OCI-LY3 (cell line): ENCODE measurements around the gene PLGRKT.

Experiments used
- EZH2phosphoT487 ChIP-seq: fragments of 200-600 bp; shearing (Covaris generic); IDR thresholded peaks from 2 replicates; pipeline ENCODE4 v1.6.1; 2018; ENCODE audit warnings: antibody characterized with exemption, mixed run types, low read depth
- TF ChIP-seq, protein P1 (sequence below): fragments of 200-600, 300-600 bp; sonication (generic); IDR thresholded peaks from 2 replicates; pipeline ENCODE4 v1.5.1; 2014; ENCODE audit warnings: antibody characterized with exemption, low read length, low read depth

DNA sequence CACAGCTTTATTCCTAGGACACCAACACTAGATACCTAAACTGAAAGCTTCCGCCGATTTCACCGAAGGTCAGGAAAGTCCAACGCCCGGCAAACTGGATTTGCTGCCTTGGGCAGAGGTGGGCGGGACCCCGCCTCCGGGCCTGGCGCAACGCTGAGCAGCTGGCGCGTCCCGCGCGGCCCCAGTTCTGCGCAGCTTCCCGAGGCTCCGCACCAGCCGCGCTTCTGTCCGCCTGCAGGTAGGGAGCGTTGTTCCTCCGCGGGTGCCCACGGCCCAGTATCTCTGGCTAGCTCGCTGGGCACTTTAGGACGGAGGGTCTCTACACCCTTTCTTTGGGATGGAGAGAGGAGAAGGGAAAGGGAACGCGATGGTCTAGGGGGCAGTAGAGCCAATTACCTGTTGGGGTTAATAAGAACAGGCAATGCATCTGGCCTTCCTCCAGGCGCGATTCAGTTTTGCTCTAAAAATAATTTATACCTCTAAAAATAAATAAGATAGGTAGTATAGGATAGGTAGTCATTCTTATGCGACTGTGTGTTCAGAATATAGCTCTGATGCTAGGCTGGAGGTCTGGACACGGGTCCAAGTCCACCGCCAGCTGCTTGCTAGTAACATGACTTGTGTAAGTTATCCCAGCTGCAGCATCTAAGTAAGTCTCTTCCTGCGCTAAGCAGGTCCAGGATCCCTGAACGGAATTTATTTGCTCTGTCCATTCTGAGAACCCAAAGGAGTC, 12.8 kb upstream of the PLGRKT start, which contains the start of gene CD274:
- TF ChIP-seq, protein P1, sequence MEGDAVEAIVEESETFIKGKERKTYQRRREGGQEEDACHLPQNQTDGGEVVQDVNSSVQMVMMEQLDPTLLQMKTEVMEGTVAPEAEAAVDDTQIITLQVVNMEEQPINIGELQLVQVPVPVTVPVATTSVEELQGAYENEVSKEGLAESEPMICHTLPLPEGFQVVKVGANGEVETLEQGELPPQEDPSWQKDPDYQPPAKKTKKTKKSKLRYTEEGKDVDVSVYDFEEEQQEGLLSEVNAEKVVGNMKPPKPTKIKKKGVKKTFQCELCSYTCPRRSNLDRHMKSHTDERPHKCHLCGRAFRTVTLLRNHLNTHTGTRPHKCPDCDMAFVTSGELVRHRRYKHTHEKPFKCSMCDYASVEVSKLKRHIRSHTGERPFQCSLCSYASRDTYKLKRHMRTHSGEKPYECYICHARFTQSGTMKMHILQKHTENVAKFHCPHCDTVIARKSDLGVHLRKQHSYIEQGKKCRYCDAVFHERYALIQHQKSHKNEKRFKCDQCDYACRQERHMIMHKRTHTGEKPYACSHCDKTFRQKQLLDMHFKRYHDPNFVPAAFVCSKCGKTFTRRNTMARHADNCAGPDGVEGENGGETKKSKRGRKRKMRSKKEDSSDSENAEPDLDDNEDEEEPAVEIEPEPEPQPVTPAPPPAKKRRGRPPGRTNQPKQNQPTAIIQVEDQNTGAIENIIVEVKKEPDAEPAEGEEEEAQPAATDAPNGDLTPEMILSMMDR, result peak; percentile 88
- TF ChIP-seq EZH2phosphoT487, result no peak
